HG03521 (cell line): ENCODE measurements around the gene SMURF2.
"Not testable (repeated sequence)": the region's sequence is repeated elsewhere in the genome, so short reads cannot be mapped to it uniquely, and the experiment has no call there.

Experiments used
- ATAC-seq: cut with Tn5 transposase; IDR thresholded peaks from one replicate; pipeline ENCODE4 v1.9.1; 2021; ENCODE audit warnings: mild to moderate bottlenecking, moderate library complexity; ENCODE audit not compliant: unreplicated experiment

SMURF2 gene

DNA sequence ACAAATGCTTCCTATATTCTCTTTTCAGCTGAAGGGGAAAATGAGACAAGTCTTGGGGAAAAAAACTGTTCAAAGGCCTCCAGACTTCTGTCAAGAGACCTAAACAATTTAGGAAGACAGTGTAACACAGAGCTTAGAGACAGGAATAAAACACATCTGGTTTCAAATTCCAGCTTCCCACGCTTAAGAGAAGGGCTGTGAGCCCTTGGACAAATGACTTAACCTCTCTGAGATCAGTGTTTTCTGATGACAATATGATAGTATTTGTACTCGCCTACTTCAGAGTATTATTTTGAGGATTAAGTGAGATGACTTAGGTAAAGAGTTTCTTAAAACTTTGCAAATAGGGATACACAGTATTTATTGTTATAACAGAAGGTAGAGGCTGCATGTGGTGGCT, 29.5 kb downstream of the SMURF2 start:
- ATAC-seq: no peak

DNA sequence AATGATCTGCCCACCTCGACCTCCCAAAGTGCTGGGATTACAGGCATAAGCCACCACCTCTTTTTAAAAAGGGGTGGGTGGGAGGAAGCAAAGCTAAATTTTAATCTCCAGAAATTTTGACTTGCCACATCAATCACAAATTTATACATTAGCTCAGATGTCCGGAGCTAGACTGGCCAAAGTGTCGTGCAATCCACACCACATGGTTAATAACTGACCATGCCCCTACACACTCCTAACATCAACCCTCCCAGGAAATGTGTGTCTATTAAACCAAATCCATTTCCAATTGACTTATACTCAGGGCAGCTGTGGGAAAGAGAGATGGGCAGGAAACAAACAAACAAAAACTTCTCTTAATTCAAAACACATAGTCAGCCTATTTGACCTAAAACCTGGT, 29.9 kb downstream of the SMURF2 start:
- no peak for ATAC-seq

DNA sequence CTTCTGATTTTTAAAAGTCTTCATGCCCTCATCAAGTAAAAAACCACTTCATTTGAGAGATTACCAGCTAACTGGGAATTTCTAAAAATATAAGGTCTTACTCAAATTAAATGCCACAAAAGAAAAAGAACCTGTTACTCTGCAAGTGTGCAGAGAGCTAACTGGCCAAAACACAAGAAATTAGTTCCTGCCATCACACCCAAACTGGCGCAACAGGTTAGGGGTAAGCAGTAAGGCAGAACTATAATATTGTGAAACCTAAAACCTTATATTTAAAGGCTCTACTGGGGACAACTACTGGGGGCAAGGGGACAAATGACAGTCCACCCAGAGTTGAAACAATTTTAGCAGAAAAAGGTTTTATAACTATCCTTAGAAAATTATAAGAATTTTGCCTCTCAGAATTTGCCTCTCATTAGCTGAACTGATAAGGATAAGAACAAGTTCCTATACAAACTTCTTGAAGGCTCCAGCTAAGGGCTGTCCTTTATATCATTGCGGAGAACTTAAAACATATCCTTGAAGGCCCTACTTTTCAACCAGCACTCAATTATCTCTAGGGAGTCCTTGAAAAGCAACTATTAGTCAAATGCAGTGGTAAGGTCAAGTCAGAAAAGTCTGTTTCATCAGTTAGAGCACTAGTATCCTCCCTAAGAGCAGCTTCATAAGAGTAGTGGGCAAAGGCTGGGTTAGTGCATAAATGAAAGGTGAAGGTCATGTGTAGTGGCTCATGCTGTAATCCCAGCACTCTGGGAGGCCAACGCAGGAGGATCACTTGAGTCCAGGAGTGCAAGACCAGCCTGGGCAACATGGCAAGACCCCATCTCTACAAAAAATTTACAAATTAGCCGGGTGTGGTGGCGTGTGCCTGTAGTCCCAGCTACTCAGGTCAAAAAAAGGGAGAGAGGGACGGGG, 31.5 kb downstream of the SMURF2 start:
- no peak for ATAC-seq

DNA sequence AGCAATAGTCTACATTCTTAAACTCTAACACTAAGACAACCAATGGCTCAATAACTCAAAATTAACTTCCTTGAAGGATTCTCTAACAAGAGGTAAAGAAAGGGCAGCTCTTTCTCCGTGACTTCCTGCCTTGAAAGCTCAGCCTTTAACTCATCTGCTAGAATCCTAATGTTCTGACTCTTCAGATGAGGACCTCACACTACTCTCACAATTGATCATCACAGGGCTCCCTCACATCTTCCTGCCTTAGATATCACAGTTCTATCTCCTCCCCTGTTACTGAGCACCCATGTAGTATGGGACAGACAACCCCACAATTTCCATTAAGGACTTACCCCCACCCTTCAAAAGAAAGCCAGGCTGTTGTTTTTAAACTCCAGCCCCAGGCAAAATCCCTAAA, 33.5 kb downstream of the SMURF2 start:
- ATAC-seq: no peak

DNA sequence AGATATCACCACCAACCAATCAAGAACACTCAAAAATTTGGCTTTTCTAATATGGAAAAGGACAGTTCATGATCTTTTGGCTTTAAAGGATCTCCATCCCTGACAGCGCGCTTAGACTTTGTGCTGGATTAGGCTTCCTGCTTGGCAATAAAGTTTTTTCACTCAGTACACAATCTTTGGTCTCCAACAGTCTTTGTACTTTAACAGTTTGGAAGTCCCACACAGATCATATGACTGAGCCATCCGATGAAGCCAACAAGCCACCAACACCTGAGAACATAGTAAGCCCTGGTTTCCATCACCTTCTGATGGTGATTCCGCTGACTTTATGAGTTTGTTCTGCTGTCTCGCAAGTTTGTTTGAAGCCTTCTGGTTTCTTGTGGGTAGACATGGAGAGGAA, 34.3 kb downstream of the SMURF2 start:
- ATAC-seq: no peak

DNA sequence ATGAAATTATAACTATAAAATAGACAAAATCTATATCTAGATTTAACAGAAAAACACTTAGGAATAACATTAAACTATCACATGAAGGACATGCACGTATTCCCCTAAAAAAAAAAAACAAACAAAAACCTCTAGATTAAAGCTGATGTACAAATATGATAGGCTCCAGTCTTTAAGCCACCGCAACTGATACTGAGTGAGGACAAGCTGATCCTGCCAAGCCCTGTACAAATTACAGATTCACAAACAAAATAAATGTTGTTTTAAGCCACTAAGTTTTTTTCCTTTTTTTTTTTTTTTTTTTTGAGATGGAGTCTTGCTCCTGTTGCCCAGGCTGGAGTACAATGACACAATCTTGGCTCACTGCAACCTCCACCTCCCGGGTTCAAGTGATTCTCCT, 35.3 kb downstream of the SMURF2 start:
- no peak for ATAC-seq

DNA sequence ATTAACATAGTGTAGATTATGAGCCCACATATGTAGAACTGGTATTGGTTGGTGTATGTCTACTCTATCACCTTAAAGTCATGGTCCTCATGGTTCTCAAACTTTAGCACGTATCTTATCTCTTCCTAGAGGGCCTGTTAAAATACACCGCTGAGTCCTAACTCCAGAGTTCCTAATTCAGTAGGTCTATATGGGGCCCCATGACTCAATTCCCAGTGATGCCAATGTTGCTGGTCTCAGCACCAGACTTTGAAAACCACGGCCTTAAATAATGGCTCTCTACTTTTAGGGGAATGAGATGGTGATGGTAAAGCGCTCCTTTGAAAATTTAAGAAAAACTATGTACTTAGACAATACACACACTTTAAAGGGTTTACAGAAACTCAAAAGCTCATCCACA, 36.6 kb downstream of the SMURF2 start:
- ATAC-seq: no peak

DNA sequence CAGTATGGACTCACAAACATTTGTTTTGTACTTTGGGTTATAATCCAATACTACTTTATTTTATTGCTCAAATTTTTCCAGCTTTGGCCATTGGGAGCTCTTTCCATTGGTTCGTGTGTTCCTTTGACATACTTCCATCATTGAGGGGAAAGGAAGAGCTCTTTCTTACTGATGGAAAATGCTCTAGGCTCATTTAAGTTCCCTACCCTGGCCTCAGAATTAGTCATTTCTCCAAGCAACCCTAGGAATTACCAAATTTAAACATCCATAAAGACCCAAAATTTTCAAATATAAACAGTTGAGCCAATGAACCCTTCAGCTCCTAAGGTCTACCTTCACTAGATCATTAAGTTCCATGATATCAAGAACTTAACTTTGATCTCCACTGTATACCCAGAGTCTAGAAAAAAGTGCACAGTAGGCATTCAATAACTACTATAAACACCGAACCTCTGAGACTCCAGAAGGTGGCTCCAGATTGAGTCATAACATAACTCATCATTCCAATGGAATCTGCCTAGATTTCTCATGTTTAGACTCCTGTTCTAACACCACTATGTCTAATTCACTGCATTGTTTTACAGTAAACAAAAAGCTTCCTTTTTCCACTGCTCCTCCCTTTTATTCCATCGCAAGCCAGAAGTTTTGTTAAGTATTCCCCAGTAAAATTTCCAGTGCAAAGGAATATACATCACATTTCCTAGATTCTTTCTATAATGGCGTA, 39.0 kb downstream of the SMURF2 start:
- ATAC-seq: no peak

DNA sequence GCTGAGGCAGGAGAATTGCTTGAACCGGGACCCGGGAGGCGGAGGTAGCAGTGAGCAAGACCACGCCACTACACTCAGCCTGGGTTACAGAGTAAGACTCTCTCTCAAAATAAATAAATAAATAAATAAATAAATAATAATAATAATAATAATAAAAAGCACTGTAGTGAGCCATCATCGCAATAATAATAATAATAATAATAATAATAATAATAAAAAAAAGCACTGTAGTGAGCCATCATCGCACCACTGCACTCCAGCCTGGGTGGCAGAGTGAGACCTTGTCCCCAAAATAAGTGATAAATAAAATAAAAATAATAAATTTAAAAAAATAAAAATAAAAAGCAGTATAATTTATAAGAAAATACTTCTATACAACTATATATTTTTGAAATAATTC, 40.3 kb downstream of the SMURF2 start:
- ATAC-seq: no peak

DNA sequence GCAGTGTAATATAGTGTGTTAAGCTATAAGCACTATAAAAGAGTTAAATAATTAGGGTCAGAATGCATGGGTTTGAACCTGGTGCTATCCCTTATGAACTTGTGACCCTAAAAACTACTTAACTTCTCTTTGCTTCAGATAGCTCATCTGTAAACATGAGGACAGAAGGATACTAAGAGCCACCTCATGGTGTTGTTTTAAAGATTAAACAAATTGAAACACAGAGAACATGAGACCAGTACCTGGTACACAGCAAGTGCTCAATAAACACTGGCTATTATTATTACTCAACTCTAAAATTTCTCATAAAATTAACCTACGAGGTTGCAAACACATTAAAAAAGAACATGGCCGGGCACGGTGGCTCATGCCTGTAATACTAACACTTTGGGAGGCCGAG, 43.3 kb downstream of the SMURF2 start:
- no peak for ATAC-seq

DNA sequence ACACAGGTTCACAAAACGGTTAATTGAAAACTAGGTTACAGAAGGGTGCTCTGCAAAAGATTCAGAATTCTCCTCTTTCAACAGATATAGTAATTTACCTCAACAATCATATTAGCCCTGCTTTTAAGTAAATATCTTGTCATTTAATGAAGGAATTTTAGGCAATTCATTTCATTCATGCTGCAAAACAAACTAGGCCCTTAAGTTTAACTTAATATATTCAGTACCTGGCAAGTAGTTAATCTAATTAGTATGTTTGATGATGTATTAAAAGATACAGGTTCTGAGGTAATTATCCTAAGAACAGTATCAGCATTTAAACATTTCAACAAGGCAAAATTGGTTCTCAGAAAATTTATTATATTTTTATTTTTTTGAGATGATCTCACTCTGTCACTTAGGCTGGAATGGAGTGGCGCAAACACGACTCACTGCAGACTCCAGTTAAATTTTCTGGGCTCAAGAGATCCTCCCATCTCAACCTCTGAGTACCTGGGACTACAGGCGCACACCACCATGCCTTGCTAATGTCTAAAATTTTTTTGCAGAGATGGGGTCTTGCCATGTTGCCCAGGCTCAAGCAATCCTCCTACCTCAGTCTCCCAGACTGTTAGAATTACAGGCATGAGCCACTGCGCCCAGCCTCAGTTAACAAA, 44.9 kb downstream of the SMURF2 start:
- no peak for ATAC-seq

DNA sequence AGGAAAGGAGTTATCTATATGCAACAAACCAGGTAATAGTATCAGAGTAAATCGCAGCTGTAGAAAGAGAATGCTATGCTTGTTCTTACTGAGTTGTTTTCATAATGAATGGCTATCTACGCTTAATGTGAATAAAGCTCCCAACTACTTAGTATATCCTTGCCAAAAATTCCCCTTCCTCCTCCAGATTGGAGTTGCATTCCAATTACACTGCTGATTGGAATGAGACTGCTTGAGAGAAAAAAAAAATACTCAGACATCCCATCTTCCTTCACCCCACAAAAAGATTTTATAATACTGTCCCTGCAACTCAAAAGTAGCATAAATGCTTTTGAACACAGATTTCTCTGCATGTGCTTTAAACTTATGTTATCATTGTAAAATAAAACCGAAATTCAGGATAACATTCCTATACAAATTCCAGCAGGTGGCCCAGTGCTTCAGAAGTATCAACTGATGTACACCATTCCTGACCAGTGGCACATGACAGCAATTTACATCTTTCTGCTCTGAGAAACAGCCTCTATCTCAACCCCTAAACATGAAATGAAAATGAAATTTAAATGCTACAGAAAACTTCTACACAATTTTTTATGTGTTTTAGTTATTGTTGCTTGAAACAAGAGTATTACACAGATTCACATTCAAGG, 47.0 kb downstream of the SMURF2 start:
- no peak for ATAC-seq

DNA sequence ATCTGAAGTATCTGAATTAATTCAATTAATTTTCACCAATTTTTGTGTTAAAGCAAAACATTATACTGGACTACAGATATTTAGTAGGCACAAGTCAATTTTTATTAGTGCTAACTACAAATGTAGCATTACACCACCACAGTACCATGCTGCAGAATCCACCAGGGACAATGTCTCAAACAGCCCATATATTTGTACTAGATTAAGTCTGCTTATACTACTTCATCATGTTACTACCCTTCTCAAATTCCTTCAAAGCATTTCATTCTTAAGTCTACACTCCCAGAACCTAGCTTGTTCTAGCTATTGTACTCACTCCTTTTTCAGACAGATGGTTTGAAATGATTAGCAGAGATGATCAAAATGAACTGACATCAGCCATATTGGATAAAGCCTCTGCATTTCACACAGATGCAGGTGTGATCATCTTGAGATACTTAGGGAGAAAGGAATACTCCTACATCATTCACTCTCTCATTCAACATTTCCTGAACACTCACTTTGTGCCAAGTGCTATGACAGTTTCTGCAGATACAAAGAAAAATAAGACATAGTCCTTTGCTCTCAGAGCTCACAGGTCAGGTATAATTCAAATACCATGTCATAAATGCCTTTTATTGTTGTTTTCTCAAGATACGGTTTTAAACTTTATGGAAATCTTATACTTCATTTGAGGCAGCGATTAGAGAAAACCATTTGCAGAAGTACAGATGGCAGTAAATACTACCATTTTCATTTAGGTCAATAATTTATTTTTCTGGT, 47.7 kb downstream of the SMURF2 start:
- ATAC-seq: no peak

DNA sequence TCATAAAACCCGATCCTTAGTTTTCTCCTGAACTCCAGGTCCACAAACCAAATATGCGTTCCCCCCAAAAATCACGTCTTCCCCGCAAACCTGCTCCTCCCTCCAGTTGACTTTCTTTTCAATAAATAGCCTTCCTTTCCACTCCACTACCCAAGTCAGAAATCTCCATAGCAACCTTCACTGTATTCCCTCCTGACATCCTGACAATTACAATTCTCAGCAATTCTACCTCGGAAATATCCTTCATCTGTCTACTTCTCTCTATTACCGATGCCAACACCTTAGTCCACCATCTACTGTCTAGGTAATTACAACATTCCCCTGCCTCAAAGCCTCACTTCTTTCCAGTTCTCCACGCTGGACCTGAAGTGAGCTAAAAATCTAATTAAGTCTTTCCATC, 50.7 kb downstream of the SMURF2 start:
- ATAC-seq: no peak

DNA sequence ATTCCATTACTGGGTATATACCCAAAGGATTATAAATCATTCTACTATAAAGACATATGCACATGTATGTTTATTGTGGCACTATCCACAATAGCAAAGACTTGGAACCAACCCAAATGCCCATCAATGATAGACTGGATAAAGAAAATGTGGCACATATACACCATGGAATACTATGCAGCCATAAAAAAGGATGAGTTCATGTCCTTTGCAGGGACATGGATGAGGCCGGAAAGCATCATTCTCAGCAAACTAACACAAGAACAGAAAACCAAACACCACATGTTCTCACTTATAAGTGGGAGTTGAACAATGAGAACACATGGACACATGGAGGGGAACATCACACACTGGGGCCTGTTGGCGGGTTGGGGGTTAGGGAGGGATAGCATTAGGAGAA, 51.9 kb downstream of the SMURF2 start:
- not testable (repeated sequence) for ATAC-seq

DNA sequence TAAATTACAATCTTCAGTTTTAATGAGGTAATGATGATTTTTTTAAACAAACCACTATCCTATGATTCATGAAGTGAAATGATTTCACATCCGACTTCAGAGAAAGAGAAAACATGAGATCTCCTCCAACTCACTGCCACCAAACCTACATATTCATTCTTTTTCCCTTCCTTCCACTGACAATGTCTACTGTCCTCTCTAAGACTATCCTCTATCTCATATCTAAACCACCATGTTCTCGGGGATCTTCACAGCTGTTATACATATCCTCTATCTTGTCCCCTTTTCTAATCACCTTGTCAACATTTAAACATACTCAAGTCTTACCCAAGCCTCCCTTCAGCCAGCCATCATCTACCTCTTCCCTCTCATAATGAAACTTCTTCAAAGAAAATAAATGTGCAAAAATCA, 53.5 kb downstream of the SMURF2 start:
- no peak for ATAC-seq

DNA sequence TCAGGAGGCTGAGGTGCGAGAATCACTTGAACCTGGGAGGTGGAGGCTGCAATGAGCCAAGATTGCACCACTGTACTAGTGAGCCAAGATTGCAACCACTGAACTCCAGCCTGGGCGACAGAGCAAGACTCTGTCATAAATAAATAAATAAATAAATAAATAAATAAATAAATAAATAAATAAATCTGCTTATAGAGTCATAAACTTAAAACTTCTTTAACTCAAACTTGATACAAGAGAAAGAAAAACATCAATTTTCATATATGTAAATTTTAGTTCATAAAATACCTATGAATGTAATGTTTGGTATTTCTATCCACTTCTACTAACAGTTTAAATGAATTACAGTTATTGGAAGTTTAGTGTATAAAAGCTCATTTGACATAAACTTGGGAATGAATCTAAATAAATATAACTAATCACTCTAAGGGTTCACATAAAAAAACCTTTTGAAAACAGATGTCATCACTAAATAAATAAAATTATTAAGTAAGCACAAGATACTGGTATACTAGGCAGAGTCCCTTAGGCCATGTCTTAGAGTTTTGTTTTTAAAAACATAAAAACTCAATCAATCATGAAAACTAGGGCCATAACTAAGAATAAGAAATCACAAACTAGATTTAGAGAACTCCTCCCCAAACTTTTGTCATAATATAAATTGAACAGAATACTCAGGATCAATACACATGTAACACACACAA, 54.1 kb downstream of the SMURF2 start:
- ATAC-seq: no peak

DNA sequence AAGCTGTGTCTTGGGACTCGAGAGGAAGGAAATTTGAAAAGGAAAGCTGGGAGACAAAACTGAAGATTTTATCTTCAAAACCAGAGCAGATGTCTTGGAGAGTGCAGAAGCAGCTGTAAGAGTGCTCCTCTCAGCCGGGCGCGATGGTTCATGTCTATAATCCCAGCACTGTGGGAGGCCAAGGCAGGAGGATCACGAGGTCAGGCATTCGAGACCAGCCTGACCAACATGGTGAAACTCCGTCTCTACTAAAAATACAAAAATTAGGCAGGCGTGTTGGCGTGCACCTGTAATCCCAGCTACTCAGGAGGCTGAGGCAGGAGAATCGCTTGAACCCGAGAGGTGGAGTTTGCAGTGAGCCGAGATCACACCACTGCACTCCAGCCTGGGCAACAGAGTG, 57.6 kb downstream of the SMURF2 start:
- not testable (repeated sequence) for ATAC-seq

DNA sequence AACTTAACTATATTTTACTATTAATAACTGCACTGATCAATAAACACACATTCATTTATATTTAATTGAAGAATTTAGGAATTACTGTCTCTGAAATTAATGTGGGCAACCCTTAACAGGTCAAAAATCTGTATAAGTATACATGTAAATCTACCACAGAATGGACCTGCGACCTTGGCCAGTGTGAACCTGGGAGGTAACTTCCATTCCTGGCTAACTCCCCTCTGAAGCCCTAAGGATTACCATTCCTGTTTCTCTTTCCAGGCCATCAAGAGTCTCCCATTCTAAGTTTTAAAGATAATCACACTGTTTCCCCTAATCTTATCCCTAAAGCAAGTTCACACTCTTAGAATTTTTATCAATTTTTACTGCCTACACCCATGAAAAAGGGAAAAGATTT, 58.1 kb downstream of the SMURF2 start:
- ATAC-seq: no peak

DNA sequence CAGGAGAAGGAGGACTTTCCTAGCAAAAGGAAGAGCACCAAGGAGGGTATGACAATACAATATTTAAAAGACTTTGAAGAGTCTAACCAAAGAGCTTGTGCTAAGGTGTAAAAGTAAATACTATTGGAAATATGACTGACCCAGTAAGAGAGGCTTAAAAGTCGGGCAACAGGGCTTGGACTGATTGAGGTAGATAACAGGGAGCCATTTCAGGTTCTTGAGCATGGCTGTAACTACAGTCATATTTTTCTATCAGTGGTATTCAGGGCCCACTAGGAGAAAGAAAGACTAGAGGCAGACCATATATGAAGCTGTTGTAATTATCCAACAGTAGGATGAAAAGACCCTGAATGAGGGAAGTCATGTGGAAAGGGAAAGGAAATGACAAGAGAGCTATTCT, 62.3 kb downstream of the SMURF2 start:
- no peak for ATAC-seq
